Umbilical cord (tissue), 2 donors: ENCODE data around the gene RSPO3. TPM values are rescaled to one million over a fixed set of nuclear protein-coding genes. Genes with fewer than 3 reads are reported as not detected.

Experiments
- DNase-seq: peaks from one replicate; pipeline ENCODE4 v3.0.0-alpha.2; 2015; ENCODE audit warnings: low spot score
- total RNA-seq: library from RNA; depleted of rRNA; stranded (reverse); fragments of >200 nt; gene quantifications from one replicate; pipeline ENCODE4 v1.2.3, GENCODE V29; 2014; ENCODE audit warnings: low replicate concordance; ENCODE audit not compliant: insufficient read depth

RSPO3 gene
- total RNA-seq, 1 donor from 2014 or later: 1.2 TPM

- DNase-seq: no peak
Measured at GRCh38 chr6:127160484-127160883, 42.0 kb downstream of the RSPO3 start.

DNA sequence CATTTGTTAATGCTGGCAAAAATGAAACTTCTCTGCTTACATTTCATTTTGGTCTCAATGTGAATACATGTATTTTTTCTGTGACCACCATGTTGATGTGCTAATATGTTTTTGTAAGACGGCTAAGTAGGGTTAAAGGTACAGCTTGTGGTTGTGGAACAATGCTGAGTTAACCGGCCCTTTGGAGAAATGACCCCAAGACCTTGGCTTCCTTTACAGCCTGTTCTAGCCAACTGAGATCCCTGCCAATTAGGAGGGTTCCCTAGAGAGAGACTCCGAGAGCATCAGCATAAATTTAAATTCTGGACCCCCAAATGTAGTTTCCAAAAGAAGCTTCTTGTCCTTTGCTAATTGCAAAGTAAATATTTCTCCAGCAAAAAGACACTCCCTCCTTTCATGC lies 44.4 kb downstream of the RSPO3 start:
- no peak for DNase-seq

- DNase-seq: no peak
Measured at GRCh38 chr6:127164036-127164435, 45.6 kb downstream of the RSPO3 start.

DNA sequence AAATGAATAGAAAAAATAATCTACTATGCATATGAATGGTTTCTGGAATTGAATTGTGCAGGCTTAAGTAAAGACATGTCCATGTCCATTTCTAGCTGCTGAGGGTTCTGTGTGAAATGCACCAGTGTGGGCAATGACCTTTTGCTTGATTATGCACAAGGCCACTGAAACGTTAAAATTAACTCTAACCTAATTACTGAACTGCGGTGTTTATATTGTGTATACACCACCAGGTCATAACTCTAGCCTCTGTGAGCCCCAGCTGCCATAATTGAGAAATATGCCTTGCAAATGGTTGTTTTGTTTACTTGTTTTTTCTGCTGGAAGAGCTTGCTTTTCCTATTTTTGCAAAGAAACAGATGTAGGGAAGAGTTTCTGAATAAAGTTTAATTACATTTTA lies 46.1 kb downstream of the RSPO3 start:
- no peak for DNase-seq

DNA sequence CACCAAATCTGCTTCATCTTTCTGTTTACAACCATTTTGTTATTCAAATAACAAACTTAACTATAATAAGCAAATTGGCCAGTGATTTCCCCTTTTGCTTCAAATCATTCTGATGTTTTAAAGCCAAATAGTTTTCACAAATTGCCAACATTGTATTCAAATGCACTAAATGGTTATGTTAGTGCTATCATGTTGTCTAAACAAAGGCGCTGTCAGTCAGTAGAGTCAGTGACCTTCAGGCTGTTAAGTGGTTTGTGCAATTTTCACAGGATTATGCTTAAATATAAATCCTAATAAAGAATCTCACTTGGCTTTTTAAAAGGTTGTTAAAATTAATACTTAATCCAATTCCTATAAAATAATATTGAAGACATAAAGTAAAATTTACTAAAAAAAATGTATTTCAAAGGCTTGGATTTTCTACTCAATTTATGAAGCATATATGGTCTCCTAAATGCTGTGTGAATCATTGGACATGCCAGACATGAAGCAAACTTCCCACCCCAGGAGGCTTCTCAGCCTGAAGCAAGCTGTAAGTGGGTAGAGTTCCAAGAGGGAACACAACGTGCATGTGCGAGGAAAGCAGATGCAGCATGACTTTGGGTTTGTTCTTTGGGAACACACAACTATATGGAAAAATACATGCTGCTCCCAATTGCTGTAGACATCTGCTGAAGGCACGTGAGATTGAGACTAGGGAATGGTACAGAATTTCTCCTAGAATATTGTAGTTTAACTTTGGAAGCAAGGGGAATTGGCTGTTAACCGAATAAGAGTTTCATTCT lies 54.9 kb downstream of the RSPO3 start:
- no peak for DNase-seq

GRCh38 chr6:127176146-127176545 lies 57.7 kb downstream of the RSPO3 start:
- no peak for DNase-seq

- DNase-seq: peak; percentile 4
Measured at GRCh38 chr6:127177030-127177922, 58.8 kb downstream of the RSPO3 start.

- DNase-seq: no peak
Measured at GRCh38 chr6:127177923-127178231, 59.4 kb downstream of the RSPO3 start.

GRCh38 chr6:127178746-127179145 lies 60.3 kb downstream of the RSPO3 start:
- DNase-seq: peak; percentile 40

DNA sequence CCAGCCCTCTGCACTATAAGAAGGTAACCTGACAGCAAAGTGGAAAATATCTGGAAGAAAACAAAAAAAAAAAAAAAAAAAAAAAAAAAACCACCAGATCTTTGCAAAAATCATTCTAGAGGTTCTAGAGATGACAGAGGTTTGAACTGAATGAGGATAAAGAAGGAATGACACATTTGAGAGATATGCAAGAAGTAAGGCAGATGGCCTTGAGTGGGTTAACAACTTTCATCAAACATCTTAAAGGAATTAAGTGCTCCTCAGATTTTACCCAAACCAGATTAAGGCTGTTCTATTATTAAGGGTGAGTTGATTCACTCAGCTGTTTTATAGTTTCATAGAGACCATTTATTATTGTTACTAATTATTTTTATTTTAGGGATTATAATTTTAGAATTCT lies 62.0 kb downstream of the RSPO3 start:
- DNase-seq: no peak

GRCh38 chr6:127182501-127182900 lies 64.0 kb downstream of the RSPO3 start:
- no peak for DNase-seq

DNA sequence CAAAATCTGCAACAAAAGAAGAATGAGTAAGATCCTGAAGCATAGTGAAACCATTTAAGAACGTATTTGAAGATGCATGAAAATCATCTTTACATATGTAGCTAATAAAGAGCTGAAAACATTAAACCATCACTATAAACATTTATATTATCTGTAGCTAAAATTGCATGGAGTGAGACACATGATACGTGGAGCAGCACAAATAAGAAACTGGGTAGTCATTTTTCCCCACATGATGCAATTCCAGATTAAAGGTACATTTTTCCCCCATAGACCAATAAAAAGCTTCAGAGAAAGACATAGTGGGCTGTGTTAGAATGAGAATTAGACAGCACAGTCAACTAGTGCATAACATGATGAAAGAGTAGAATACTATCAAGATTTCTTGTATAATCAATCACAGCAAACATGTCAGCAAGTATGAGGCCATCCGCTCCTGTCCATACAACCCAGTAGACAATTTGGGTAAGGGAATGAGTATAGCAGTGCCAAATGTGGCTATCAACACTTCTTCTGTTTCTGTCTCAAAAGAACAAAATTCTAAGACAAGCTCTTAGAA lies 67.0 kb downstream of the RSPO3 start:
- DNase-seq: no peak

DNA sequence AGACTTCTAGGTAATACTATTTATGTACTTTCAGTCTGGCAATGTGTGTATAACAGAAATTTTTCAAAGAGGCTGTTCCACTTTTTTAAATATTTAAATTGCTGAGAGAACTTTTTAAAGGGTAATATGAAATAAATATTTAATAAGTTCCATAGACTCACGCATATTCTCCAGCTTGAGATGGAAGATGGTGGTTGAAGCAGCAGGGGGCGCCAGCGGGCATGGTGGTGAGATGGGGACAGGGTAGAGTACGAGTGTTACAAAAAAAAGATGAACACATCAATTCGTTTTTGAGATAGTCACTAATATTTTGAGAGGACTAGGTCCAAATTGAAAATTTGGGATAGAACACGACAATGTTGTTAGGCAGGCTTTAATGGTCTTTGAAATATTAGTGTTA lies 68.4 kb downstream of the RSPO3 start:
- no peak for DNase-seq

- DNase-seq: no peak
Measured at GRCh38 chr6:127188744-127189143, 70.3 kb downstream of the RSPO3 start.

GRCh38 chr6:127190552-127190951 lies 72.1 kb downstream of the RSPO3 start:
- DNase-seq: peak; percentile 27

GRCh38 chr6:127191716-127192115 lies 73.2 kb downstream of the RSPO3 start:
- DNase-seq: no peak

DNA sequence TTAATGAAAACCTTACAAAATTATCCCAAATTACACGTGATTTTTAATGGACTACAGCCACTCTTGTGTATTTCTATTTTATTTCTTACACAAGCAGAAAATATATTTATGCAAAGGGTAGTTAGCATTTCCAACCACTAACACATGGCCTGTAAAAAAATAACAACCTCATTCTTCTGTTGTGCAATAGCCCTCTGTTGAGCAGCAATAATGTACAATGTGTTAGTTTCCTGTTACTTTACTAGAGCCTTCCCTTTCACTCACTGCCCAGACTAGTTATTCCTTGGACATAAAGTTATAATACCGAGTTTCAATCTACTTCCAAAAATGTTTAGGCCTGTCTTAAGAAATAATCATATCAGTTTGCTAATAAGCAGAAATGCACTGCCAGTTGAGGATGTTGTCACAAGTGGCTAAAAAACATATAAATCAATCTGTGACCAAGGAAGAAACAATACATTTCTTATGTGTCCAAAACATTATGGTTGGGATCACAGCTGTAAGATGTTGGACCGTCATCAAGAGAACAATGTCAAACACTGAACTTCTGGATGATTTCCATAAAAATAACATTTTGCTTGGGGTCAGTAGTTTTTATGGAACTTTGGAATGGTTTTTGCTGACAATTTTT lies 74.6 kb downstream of the RSPO3 start:
- no peak for DNase-seq

GRCh38 chr6:127195833-127196232 lies 77.4 kb downstream of the RSPO3 start:
- DNase-seq: no peak

- DNase-seq: no peak
Measured at GRCh38 chr6:127198549-127198948, 80.1 kb downstream of the RSPO3 start.

- no peak for DNase-seq
Measured at GRCh38 chr6:127199470-127199869, 81.0 kb downstream of the RSPO3 start.

GRCh38 chr6:127200114-127200513 lies 81.6 kb downstream of the RSPO3 start:
- no peak for DNase-seq

- DNase-seq: no peak
Measured at GRCh38 chr6:127201321-127201720, 82.8 kb downstream of the RSPO3 start.
